GM23338 (cell line): ENCODE results near the gene CELA3A. TPM values are rescaled to one million over a fixed set of nuclear protein-coding genes. Genes with fewer than 3 reads are reported as not detected.

Experiments
- ATAC-seq: fragments of 200-7000 bp; cut with Tn5 transposase; 3 replicates; pipeline ENCODE4 v1.9.1; 2020
- DNase-seq: peaks from one replicate; pipeline ENCODE4 v3.0.0-alpha.2; 2015; ENCODE audit warnings: low spot score
- H2AFZ ChIP-seq: fragments of 200-600 bp; sonication (generic); 2 replicates; pipeline ENCODE4 v1.8.0; 2016; ENCODE audit warnings: antibody characterized with exemption, mild to moderate bottlenecking, moderate library complexity
- H3F3A ChIP-seq: fragments of 200-600 bp; sonication (generic); replicated peaks from 2 replicates; pipeline ENCODE4 v1.8.0; 2017; ENCODE audit warnings: antibody characterized with exemption, mixed run types, low read depth
- H3K27ac ChIP-seq: fragments of 200-600 bp; sonication (generic); 2 replicates; pipeline ENCODE4 v1.6.1; 2016; ENCODE audit warnings: low read depth
- H3K27me3 ChIP-seq: fragments of 200-600 bp; sonication (generic); 2 replicates; pipeline ENCODE4 v1.8.0; 2016; ENCODE audit warnings: mild to moderate bottlenecking, mixed run types, moderate library complexity; ENCODE audit not compliant: insufficient read depth
- H3K36me3 ChIP-seq: fragments of 200-600 bp; sonication (generic); 2 replicates; pipeline ENCODE4 v1.8.0; 2016; ENCODE audit warnings: mild to moderate bottlenecking; ENCODE audit not compliant: insufficient read depth
- H3K4me1 ChIP-seq: fragments of 200-600 bp; sonication (generic); 2 replicates; pipeline ENCODE4 v1.8.0; 2016; ENCODE audit warnings: mild to moderate bottlenecking, moderate library complexity; ENCODE audit not compliant: insufficient read depth
- H3K4me2 ChIP-seq: fragments of 200-600 bp; sonication (generic); 2 replicates; pipeline ENCODE4 v1.7.1; 2017; ENCODE audit warnings: mixed run types
- H3K4me3 ChIP-seq: fragments of 200-600 bp; sonication (generic); 2 replicates; pipeline ENCODE4 v1.6.1; 2016; ENCODE audit warnings: mixed run types
- H3K79me2 ChIP-seq: fragments of 200-600 bp; sonication (generic); replicated peaks from 2 replicates; pipeline ENCODE4 v1.8.0; 2017; ENCODE audit warnings: mild to moderate bottlenecking; ENCODE audit not compliant: insufficient read depth
- H3K9me2 ChIP-seq: fragments of 200-600 bp; sonication (generic); 2 replicates; pipeline ENCODE4 v1.8.0; 2017; ENCODE audit not compliant: insufficient read depth
- H4K20me1 ChIP-seq: fragments of 200-600 bp; sonication (generic); replicated peaks from 2 replicates; pipeline ENCODE4 v1.8.0; 2017; ENCODE audit warnings: mild to moderate bottlenecking; ENCODE audit not compliant: insufficient read depth
- H3K27ac Mint-ChIP-seq: 2 replicates; pipeline ENCODE4 v1.8.0; 2020; ENCODE audit warnings: inconsistent platforms, mild to moderate bottlenecking, moderate library complexity, mixed read lengths
- H3K27me3 Mint-ChIP-seq: 3 replicates; pipeline ENCODE4 v1.8.0; 2022; ENCODE audit warnings: low read depth, mild to moderate bottlenecking, moderate library complexity, mixed read lengths, inconsistent platforms; ENCODE audit not compliant: insufficient read depth, poor library complexity
- H3K36me3 Mint-ChIP-seq: 3 replicates; pipeline ENCODE4 v1.8.0; 2021; ENCODE audit warnings: low read depth, mild to moderate bottlenecking, inconsistent platforms, moderate library complexity, mixed read lengths
- H3K4me1 Mint-ChIP-seq: 3 replicates; pipeline ENCODE4 v1.8.0; 2020; ENCODE audit warnings: mild to moderate bottlenecking, inconsistent platforms, mixed read lengths
- H3K4me3 Mint-ChIP-seq: 3 replicates; pipeline ENCODE4 v1.8.0; 2021; ENCODE audit warnings: moderate library complexity, mild to moderate bottlenecking, inconsistent platforms, mixed read lengths
- H3K9me3 Mint-ChIP-seq: 3 replicates; pipeline ENCODE4 v1.8.0; 2020; ENCODE audit warnings: moderate library complexity, mild to moderate bottlenecking, inconsistent platforms, mixed read lengths
- CREB1 ChIP-seq: fragments of 250-450 bp; sonication (Bioruptor Pico); IDR thresholded peaks from 2 replicates; pipeline ENCODE4 v1.5.0; 2020; ENCODE audit warnings: low read depth, mild to moderate bottlenecking, moderate library complexity
- EZH2 ChIP-seq: fragments of 200-600 bp; sonication (generic); IDR thresholded peaks from one replicate; pipeline ENCODE4 v1.8.0; 2017; ENCODE audit warnings: antibody characterized with exemption, mild to moderate bottlenecking, low read depth; ENCODE audit not compliant: unreplicated experiment
- NANOG ChIP-seq: IDR thresholded peaks from 2 replicates; pipeline ENCODE4 v1.6.1; 2016; ENCODE audit warnings: antibody characterized with exemption, borderline replicate concordance
- POLR2AphosphoS5 ChIP-seq: IDR thresholded peaks from 2 replicates; pipeline ENCODE4 v1.6.1; 2016; ENCODE audit warnings: antibody characterized with exemption, low read depth
- ZNF114 ChIP-seq: fragments of 250-450 bp; sonication (Bioruptor Pico); IDR thresholded peaks from 2 replicates; pipeline ENCODE4 v1.5.0; 2020; ENCODE audit warnings: mild to moderate bottlenecking, moderate library complexity
- ZNF331 ChIP-seq: fragments of 250-450 bp; sonication (Bioruptor Pico); IDR thresholded peaks from 2 replicates; pipeline ENCODE4 v1.5.0; 2020; ENCODE audit warnings: low read depth, mild to moderate bottlenecking, moderate library complexity
- polyA plus RNA-seq: library from polyadenylated mRNA; unstranded; fragments of >200 nt; fragmentation: Nextera tagmentation; extraction: Ambion mirVana; gene quantifications from 2 replicates; pipeline ENCODE4 v1.2.1, GENCODE V29; 2016
- total RNA-seq: library from RNA; depleted of rRNA; stranded (reverse); fragments of >200 nt; shearing (Covaris generic); gene quantifications from 2 replicates; pipeline ENCODE4 v1.2.3, GENCODE V29; 2014
- TF ChIP-seq, protein P1 (sequence below): IDR thresholded peaks from 2 replicates; pipeline ENCODE4 v1.6.1; 2016; ENCODE audit warnings: antibody characterized with exemption
- TF ChIP-seq, protein P2 (sequence below), 2 experiments: fragments of 200-600 bp in 1 of 2; sonication (generic) in 1 of 2; conservative IDR thresholded peaks; 2 replicates each; pipeline versions ENCODE4 v1.5.1 to v1.6.1; 2016 to 2017; ENCODE audit warnings: antibody characterized with exemption in 2 of 2, low read depth in 2 of 2, mild to moderate bottlenecking in 2 of 2, moderate library complexity in 1 of 2
- TF ChIP-seq, protein P3 (sequence below): fragments of 250-450 bp; sonication (Bioruptor Pico); IDR thresholded peaks from 2 replicates; pipeline ENCODE4 v1.5.0; 2020; ENCODE audit warnings: mild to moderate bottlenecking, moderate library complexity

The CELA3A gene
- total and polyA plus RNA-seq, 2 experiments from 2014 or later = not detected

DNA sequence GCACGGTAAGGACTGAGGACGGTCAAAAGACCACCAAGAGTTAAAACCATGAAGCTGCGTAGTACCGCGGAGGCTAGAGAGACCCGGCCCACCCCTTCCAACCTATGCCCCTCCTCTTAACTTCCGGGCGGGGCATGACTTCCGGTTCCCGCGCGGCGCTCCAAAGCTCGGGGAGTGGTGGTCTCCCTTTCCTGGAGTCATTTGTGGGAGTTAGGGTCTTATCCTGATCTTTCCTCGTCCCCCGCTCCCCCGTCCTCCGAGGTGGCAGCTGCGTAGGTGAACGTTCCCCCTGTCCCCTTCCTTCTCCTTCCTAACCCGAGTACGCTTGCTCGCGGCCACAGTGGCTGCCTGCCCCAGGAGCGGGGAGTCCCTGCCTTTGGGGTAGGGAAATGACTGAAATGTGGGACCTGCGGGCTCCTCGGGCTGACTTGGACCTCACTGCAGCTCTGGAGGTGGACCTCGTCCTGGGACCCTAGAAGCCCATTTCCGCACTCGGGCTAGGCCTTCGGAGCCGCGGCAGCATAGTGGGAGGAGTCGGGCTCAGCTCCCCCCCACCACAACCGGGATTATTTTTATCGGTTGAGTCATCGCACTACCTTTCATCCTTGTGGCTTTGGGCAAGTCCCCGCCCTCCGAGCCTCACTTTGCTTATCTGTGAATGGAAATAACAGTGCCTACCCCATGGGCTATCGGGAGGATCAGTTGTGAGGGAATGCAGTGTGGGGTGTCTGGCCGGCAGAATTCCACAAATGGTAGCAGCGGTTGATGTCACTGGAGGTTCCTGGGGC lies 24.1 kb downstream of the CELA3A start:
- peaks cover 18% of the 10 kb centered on the region for H3K27me3 Mint-ChIP-seq
- peak overlapping the region; percentile 81 for H3K4me3 ChIP-seq
- H3K27ac ChIP-seq = peak overlapping the region; percentile 76
- no peaks in the 10 kb centered on the region for H3K36me3 ChIP-seq
- peaks cover 17% of the 10 kb centered on the region for H3K79me2 ChIP-seq
- TF ChIP-seq EZH2 (no peak), POLR2AphosphoS5 (peak; percentile 82), CREB1 (CRISPR knock-in tag) (0 out of 2 replicates have a peak, but pooled peaks have one; percentile 46)
- TF ChIP-seq, protein P1, sequence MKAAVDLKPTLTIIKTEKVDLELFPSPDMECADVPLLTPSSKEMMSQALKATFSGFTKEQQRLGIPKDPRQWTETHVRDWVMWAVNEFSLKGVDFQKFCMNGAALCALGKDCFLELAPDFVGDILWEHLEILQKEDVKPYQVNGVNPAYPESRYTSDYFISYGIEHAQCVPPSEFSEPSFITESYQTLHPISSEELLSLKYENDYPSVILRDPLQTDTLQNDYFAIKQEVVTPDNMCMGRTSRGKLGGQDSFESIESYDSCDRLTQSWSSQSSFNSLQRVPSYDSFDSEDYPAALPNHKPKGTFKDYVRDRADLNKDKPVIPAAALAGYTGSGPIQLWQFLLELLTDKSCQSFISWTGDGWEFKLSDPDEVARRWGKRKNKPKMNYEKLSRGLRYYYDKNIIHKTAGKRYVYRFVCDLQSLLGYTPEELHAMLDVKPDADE = peak; percentile 67
- peak overlapping the region; percentile 88 for H3K4me3 Mint-ChIP-seq
- H3K36me3 Mint-ChIP-seq = peaks cover 5% of the 10 kb centered on the region; the same call in 1 of the 3 replicates
- peak; percentile 96 for DNase-seq
- H4K20me1 ChIP-seq = no peaks in the 10 kb centered on the region
- peaks cover 13% of the 10 kb centered on the region for H3K4me1 ChIP-seq
- H3K4me2 ChIP-seq = peak overlapping the region; percentile 70
- H3K4me1 Mint-ChIP-seq = peaks cover 19% of the 10 kb centered on the region
- peak overlapping the region; percentile 93 for H3K27ac Mint-ChIP-seq
- H3F3A ChIP-seq = peaks cover 16% of the 10 kb centered on the region
- H2AFZ ChIP-seq = peak overlapping the region; percentile 77
- no peaks in the 10 kb centered on the region for H3K9me2 ChIP-seq
- H3K9me3 Mint-ChIP-seq = no peaks in the 10 kb centered on the region
- no peaks in the 10 kb centered on the region for H3K27me3 ChIP-seq
- ATAC-seq = peak; percentile 94

DNA sequence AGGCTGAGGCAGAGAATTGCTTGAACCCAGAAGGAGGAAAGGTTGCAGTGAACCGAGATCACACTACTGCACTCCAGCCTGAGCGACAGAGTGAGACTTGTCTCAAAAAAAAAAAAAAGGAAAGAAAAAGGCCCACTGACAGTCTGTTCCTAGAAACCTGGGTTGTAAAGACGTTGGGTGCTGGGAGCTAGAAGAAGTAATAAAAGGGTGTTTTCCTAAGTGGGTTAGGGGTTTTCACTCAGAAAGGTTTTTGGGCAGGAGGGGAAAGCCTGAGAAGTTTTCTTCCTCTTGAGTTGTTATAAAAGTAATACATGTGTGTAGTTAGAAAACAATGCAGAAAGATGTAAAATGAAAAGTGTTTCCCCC lies 25.4 kb downstream of the CELA3A start:
- ATAC-seq = no peak
- H3K4me3 Mint-ChIP-seq = peak overlapping the region; percentile 37; the same call in 1 of the 3 replicates

More for the DNA sequence above, 25.4 kb downstream of the CELA3A start:
- Histone ChIP-seq H3K27me3 (no peaks in the 10 kb centered on the region), H3K4me3 (no peak overlapping the region), H3K79me2 (peaks cover 17% of the 10 kb centered on the region), H4K20me1 (no peaks in the 10 kb centered on the region), H3K27ac (no peak overlapping the region), H3K9me2 (no peaks in the 10 kb centered on the region), H3F3A (peaks cover 16% of the 10 kb centered on the region), H2AFZ (no peak overlapping the region), H3K4me1 (peaks cover 13% of the 10 kb centered on the region), H3K36me3 (no peaks in the 10 kb centered on the region), H3K4me2 (no peak overlapping the region)
- TF ChIP-seq, protein P2, sequence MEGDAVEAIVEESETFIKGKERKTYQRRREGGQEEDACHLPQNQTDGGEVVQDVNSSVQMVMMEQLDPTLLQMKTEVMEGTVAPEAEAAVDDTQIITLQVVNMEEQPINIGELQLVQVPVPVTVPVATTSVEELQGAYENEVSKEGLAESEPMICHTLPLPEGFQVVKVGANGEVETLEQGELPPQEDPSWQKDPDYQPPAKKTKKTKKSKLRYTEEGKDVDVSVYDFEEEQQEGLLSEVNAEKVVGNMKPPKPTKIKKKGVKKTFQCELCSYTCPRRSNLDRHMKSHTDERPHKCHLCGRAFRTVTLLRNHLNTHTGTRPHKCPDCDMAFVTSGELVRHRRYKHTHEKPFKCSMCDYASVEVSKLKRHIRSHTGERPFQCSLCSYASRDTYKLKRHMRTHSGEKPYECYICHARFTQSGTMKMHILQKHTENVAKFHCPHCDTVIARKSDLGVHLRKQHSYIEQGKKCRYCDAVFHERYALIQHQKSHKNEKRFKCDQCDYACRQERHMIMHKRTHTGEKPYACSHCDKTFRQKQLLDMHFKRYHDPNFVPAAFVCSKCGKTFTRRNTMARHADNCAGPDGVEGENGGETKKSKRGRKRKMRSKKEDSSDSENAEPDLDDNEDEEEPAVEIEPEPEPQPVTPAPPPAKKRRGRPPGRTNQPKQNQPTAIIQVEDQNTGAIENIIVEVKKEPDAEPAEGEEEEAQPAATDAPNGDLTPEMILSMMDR (conservative IDR thresholded peaks at IDR 0.05; ENCODE audit: low read depth in 2 of 2) = no peak
- TF ChIP-seq ZNF331 (no peak), ZNF114 (CRISPR knock-in tag) (no peak), NANOG (no peak), EZH2 (no peak), POLR2AphosphoS5 (no peak)
- TF ChIP-seq, protein P3, sequence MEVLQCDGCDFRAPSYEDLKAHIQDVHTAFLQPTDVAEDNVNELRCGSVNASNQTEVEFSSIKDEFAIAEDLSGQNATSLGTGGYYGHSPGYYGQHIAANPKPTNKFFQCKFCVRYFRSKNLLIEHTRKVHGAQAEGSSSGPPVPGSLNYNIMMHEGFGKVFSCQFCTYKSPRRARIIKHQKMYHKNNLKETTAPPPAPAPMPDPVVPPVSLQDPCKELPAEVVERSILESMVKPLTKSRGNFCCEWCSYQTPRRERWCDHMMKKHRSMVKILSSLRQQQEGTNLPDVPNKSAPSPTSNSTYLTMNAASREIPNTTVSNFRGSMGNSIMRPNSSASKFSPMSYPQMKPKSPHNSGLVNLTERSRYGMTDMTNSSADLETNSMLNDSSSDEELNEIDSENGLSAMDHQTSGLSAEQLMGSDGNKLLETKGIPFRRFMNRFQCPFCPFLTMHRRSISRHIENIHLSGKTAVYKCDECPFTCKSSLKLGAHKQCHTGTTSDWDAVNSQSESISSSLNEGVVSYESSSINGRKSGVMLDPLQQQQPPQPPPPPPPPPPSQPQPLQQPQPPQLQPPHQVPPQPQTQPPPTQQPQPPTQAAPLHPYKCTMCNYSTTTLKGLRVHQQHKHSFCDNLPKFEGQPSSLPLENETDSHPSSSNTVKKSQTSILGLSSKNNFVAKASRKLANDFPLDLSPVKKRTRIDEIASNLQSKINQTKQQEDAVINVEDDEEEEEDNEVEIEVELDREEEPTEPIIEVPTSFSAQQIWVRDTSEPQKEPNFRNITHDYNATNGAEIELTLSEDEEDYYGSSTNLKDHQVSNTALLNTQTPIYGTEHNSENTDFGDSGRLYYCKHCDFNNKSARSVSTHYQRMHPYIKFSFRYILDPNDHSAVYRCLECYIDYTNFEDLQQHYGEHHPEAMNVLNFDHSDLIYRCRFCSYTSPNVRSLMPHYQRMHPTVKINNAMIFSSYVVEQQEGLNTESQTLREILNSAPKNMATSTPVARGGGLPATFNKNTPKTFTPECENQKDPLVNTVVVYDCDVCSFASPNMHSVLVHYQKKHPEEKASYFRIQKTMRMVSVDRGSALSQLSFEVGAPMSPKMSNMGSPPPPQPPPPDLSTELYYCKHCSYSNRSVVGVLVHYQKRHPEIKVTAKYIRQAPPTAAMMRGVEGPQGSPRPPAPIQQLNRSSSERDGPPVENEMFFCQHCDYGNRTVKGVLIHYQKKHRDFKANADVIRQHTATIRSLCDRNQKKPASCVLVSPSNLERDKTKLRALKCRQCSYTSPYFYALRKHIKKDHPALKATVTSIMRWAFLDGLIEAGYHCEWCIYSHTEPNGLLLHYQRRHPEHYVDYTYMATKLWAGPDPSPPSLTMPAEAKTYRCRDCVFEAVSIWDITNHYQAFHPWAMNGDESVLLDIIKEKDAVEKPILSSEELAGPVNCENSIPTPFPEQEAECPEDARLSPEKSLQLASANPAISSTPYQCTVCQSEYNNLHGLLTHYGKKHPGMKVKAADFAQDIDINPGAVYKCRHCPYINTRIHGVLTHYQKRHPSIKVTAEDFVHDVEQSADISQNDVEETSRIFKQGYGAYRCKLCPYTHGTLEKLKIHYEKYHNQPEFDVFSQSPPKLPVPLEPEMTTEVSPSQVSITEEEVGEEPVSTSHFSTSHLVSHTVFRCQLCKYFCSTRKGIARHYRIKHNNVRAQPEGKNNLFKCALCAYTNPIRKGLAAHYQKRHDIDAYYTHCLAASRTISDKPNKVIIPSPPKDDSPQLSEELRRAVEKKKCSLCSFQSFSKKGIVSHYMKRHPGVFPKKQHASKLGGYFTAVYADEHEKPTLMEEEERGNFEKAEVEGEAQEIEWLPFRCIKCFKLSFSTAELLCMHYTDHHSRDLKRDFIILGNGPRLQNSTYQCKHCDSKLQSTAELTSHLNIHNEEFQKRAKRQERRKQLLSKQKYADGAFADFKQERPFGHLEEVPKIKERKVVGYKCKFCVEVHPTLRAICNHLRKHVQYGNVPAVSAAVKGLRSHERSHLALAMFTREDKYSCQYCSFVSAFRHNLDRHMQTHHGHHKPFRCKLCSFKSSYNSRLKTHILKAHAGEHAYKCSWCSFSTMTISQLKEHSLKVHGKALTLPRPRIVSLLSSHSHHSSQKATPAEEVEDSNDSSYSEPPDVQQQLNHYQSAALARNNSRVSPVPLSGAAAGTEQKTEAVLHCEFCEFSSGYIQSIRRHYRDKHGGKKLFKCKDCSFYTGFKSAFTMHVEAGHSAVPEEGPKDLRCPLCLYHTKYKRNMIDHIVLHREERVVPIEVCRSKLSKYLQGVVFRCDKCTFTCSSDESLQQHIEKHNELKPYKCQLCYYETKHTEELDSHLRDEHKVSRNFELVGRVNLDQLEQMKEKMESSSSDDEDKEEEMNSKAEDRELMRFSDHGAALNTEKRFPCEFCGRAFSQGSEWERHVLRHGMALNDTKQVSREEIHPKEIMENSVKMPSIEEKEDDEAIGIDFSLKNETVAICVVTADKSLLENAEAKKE (CRISPR knock-in tag) = no peak
- TF ChIP-seq, protein P1 = no peak
- Mint-ChIP-seq H3K4me1 (peaks cover 19% of the 10 kb centered on the region), H3K27ac (no peak overlapping the region), H3K27me3 (peaks cover 18% of the 10 kb centered on the region), H3K9me3 (no peaks in the 10 kb centered on the region), H3K36me3 (peaks cover 5% of the 10 kb centered on the region; the same call in 1 of the 3 replicates)
- DNase-seq = no peak
